GM12872 (cell line): Measurements from ENCODE around the gene SMIM13.

Experiments used
- TF ChIP-seq, protein P1 (sequence below): IDR thresholded peaks from 3 replicates; pipeline ENCODE4 v1.5.1; 2011; ENCODE audit warnings: low read depth, mild to moderate bottlenecking, low read length, moderate library complexity; ENCODE audit not compliant: insufficient read depth

Gene SMIM13

GRCh38 chr6:11152581-11152980 lies 58.9 kb downstream of the SMIM13 start:
- TF ChIP-seq, protein P1, sequence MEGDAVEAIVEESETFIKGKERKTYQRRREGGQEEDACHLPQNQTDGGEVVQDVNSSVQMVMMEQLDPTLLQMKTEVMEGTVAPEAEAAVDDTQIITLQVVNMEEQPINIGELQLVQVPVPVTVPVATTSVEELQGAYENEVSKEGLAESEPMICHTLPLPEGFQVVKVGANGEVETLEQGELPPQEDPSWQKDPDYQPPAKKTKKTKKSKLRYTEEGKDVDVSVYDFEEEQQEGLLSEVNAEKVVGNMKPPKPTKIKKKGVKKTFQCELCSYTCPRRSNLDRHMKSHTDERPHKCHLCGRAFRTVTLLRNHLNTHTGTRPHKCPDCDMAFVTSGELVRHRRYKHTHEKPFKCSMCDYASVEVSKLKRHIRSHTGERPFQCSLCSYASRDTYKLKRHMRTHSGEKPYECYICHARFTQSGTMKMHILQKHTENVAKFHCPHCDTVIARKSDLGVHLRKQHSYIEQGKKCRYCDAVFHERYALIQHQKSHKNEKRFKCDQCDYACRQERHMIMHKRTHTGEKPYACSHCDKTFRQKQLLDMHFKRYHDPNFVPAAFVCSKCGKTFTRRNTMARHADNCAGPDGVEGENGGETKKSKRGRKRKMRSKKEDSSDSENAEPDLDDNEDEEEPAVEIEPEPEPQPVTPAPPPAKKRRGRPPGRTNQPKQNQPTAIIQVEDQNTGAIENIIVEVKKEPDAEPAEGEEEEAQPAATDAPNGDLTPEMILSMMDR = no peak

- TF ChIP-seq, protein P1 = no peak
These were observed 59.8 kb downstream of the SMIM13 start for GRCh38 chr6:11153447-11153846.

DNA sequence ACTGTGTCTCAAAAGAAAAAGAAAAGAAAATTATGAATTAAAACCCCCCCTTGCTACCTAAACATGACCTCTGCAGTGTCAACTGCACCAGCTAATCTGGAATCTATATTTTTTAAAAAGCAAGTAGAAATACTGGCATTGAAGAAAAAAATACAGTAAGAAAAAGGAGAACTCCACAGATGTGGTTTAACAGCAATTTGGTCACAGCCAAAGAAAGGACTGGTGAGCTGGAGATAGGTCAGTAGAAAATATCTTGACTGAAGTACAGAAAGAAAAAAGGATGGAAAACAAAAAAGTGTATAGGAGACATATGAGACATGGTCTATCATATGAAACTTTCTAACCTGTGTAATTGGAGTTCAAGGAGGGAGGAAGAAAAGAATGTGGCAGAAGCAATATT lies 62.0 kb downstream of the SMIM13 start:
- TF ChIP-seq, protein P1 = no peak

DNA sequence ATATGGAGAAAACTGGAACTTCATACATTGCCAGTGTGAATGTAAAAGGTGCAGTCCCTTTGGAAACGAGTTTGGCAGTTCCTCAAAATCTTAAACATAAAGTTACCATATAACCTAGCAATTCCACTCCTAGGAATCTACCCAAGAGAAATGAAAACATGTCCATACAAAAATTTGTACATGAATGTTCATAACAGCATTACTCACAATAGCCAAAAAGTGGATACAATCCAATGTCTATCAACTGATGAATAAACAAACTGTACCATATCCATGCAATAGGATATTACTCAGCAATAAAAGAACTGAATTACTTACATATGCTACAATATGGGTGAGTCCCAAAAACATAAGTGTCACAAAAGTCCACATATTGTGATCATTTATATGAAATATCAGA lies 66.6 kb downstream of the SMIM13 start:
- TF ChIP-seq, protein P1 = no peak

- TF ChIP-seq, protein P1 = no peak
These were observed 67.7 kb downstream of the SMIM13 start for GRCh38 chr6:11161031-11161956.

GRCh38 chr6:11162262-11162661 lies 68.6 kb downstream of the SMIM13 start:
- TF ChIP-seq, protein P1 = no peak

- TF ChIP-seq, protein P1 = no peak
These were observed 70.3 kb downstream of the SMIM13 start for GRCh38 chr6:11163932-11164331.
